ENCODE results near the gene NADK. TPM values are rescaled to one million over a fixed set of nuclear protein-coding genes. Genes with fewer than 3 reads are reported as not detected.

The NADK gene
- total and polyA plus RNA-seq, 2 of the 13 experiments (the other 11 are each of a cell fraction or from before 2014, with no cell fraction given): 56.6 to 60.1 TPM

DNA sequence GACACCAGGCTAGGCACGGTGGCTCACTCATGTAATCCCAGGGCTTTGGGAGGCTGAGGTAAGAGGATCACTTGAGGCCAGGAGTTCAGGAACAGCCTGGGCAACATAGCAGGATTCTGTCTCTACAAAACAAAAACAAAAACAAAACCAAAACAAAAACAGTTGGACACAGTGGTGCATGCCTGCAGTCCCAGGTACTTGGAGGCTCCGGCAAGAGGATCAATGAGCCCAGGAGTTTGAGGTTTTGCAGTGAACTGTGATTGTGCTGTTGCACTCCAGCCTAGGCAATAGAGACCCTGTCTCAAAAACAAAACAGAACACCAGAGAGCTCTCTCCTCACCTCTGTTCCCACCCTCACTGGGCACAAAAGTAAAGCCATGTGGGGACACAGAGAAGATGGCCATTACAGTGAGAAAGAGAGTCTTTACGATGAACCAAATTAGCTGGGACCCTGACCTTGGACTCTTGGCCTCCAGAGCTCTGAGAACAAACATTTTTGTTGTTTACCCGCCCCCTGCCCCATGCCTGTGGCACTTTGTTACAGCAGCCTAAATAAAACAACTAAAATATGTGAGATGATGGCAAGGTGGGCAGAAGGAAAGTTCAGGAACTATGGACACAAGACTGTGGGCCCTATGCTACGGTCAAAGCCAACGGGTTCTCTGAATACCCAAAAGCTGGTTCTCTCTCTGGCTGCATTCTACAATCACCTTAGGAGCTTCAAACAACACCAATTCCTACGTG is 9.8 kb downstream of the NADK start (continued):
- TF ChIP-seq, protein P1, sequence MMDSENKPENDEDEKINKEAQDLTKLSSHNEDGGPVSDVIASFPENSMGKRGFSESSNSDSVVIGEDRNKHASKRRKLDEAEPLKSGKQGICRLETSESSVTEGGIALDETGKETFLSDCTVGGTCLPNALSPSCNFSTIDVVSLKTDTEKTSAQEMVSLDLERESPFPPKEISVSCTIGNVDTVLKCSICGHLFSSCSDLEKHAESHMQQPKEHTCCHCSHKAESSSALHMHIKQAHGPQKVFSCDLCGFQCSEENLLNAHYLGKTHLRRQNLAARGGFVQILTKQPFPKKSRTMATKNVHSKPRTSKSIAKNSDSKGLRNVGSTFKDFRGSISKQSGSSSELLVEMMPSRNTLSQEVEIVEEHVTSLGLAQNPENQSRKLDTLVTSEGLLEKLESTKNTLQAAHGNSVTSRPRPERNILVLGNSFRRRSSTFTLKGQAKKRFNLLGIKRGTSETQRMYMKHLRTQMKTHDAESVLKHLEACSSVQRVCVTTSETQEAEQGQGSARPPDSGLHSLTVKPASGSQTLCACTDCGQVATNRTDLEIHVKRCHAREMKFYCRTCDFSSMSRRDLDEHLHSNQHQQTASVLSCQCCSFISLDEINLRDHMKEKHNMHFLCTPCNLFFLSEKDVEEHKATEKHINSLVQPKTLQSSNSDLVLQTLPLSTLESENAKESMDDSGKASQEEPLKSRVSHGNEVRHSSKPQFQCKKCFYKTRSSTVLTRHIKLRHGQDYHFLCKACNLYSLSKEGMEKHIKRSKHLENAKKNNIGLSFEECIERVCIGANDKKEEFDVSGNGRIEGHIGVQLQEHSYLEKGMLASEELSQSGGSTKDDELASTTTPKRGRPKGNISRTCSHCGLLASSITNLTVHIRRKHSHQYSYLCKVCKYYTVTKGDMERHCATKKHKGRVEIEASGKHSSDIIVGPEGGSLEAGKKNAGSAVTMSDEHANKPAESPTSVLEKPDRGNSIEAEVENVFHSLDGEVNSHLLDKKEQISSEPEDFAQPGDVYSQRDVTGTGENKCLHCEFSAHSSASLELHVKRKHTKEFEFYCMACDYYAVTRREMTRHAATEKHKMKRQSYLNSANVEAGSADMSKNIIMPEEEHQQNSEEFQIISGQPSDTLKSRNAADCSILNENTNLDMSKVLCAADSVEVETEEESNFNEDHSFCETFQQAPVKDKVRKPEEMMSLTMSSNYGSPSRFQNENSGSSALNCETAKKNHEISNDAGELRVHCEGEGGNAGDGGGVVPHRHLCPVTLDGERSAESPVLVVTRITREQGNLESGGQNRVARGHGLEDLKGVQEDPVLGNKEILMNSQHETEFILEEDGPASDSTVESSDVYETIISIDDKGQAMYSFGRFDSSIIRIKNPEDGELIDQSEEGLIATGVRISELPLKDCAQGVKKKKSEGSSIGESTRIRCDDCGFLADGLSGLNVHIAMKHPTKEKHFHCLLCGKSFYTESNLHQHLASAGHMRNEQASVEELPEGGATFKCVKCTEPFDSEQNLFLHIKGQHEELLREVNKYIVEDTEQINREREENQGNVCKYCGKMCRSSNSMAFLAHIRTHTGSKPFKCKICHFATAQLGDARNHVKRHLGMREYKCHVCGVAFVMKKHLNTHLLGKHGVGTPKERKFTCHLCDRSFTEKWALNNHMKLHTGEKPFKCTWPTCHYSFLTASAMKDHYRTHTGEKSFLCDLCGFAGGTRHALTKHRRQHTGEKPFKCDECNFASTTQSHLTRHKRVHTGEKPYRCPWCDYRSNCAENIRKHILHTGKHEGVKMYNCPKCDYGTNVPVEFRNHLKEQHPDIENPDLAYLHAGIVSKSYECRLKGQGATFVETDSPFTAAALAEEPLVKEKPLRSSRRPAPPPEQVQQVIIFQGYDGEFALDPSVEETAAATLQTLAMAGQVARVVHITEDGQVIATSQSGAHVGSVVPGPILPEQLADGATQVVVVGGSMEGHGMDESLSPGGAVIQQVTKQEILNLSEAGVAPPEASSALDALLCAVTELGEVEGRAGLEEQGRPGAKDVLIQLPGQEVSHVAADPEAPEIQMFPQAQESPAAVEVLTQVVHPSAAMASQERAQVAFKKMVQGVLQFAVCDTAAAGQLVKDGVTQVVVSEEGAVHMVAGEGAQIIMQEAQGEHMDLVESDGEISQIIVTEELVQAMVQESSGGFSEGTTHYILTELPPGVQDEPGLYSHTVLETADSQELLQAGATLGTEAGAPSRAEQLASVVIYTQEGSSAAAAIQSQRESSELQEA (CRISPR knock-in tag; IDR thresholded peaks at IDR 0.05; ENCODE audit: not compliant biosample characterization): no peak
- TF ChIP-seq SIX1 (CRISPR knock-in tag; IDR thresholded peaks at IDR 0.05; ENCODE audit: borderline replicate concordance): no peak
- no peak for TF ChIP-seq RAD51 (IDR thresholded peaks at IDR 0.05; ENCODE audit: borderline replicate concordance)
- TF ChIP-seq ZNF652 (CRISPR knock-in tag; IDR thresholded peaks at IDR 0.05; ENCODE audit: borderline replicate concordance, low read depth): no peak
- TF ChIP-seq ZNF207 (IDR thresholded peaks at IDR 0.05; ENCODE audit: borderline replicate concordance): no peak
- no peak for TF ChIP-seq ZNF256 (CRISPR knock-in tag; conservative IDR thresholded peaks at IDR 0.05)
- TF ChIP-seq GTF3A (CRISPR knock-in tag; conservative IDR thresholded peaks at IDR 0.05): no peak
- TF ChIP-seq NFYB (CRISPR knock-in tag; IDR thresholded peaks at IDR 0.05): no peak
- TF ChIP-seq SP1 (IDR thresholded peaks at IDR 0.05): no peak
- no peak for TF ChIP-seq SP1 (CRISPR knock-in tag; IDR thresholded peaks at IDR 0.05)
- no peak for TF ChIP-seq TBX3 (IDR thresholded peaks at IDR 0.05; ENCODE audit: borderline replicate concordance)
- no peak for TF ChIP-seq ZNF556 (CRISPR knock-in tag; IDR thresholded peaks at IDR 0.05; ENCODE audit: borderline replicate concordance)
- TF ChIP-seq SNAI1 (CRISPR knock-in tag; IDR thresholded peaks at IDR 0.05; ENCODE audit: borderline replicate concordance): no peak
- no peak for TF ChIP-seq IKZF4 (CRISPR knock-in tag; IDR thresholded peaks at IDR 0.05; ENCODE audit: borderline replicate concordance, low read depth, not compliant biosample characterization)
- 0 out of 2 replicates have a peak, but pooled peaks have one; percentile 23 for TF ChIP-seq ZSCAN29 (CRISPR knock-in tag; conservative IDR thresholded peaks at IDR 0.05)
- TF ChIP-seq, protein P2, sequence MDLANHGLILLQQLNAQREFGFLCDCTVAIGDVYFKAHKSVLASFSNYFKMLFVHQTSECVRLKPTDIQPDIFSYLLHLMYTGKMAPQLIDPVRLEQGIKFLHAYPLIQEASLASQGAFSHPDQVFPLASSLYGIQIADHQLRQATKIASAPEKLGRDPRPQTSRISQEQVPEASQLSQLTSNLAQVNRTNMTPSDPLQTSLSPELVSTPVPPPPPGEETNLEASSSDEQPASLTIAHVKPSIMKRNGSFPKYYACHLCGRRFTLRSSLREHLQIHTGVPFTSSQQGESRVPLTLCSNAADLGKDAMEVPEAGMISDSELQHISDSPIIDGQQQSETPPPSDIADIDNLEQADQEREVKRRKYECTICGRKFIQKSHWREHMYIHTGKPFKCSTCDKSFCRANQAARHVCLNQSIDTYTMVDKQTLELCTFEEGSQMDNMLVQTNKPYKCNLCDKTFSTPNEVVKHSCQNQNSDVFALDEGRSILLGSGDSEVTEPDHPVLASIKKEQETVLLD (CRISPR knock-in tag; IDR thresholded peaks at IDR 0.05; ENCODE audit: low read depth): no peak
- TF ChIP-seq, protein P3, sequence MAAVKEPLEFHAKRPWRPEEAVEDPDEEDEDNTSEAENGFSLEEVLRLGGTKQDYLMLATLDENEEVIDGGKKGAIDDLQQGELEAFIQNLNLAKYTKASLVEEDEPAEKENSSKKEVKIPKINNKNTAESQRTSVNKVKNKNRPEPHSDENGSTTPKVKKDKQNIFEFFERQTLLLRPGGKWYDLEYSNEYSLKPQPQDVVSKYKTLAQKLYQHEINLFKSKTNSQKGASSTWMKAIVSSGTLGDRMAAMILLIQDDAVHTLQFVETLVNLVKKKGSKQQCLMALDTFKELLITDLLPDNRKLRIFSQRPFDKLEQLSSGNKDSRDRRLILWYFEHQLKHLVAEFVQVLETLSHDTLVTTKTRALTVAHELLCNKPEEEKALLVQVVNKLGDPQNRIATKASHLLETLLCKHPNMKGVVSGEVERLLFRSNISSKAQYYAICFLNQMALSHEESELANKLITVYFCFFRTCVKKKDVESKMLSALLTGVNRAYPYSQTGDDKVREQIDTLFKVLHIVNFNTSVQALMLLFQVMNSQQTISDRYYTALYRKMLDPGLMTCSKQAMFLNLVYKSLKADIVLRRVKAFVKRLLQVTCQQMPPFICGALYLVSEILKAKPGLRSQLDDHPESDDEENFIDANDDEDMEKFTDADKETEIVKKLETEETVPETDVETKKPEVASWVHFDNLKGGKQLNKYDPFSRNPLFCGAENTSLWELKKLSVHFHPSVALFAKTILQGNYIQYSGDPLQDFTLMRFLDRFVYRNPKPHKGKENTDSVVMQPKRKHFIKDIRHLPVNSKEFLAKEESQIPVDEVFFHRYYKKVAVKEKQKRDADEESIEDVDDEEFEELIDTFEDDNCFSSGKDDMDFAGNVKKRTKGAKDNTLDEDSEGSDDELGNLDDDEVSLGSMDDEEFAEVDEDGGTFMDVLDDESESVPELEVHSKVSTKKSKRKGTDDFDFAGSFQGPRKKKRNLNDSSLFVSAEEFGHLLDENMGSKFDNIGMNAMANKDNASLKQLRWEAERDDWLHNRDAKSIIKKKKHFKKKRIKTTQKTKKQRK (IDR thresholded peaks at IDR 0.05; ENCODE audit: low read length): no peak

Data from HepG2 (cell line).